GM18508 (cell line): ENCODE measurements around the gene SLC22A16.
"Not testable (repeated sequence)": the region's sequence is repeated elsewhere in the genome, so short reads cannot be mapped to it uniquely, and the experiment has no call there.

Experiments used
- ATAC-seq: cut with Tn5 transposase; IDR thresholded peaks from one replicate; pipeline ENCODE4 v1.9.1; 2021; ENCODE audit warnings: moderate number of reproducible peaks; ENCODE audit not compliant: insufficient read depth, unreplicated experiment

Gene SLC22A16

DNA sequence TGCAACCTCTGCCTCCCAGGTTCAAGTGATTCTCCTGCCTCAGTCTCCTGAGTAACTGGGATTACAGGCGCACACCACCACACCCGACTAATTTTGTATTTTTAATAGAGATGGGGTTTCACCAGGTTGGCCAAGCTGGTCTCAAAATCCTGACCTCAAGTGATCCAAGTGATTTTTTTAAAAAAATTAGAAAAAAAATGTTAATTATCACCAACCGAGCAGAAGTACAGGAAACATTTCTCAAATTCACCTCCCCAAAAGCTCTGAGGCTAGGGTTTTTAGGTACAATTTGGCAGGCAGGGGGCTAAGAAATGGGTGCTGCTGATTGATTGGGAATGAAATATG is 14.9 kb upstream of the SLC22A16 start:
- no peak for ATAC-seq

DNA sequence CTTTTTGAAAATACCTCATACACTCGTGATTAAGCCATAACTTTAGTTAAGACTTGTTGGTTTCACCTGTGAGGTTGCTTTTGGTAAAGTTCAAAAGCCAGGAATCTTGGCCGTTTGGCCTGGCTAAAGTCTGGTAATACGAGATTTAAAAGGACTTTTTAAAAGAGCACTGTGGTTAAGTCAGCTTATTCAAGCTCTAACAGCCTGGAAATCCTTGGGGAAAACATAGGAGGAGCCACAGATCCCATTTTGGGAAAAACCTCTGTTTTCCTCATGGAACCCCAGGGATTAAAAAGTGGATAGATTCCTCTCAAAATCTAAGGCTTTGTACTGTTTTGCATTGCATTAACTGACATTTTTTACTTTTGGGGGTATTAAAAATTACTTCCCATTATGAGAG is 13.7 kb upstream of the SLC22A16 start:
- no peak for ATAC-seq

DNA sequence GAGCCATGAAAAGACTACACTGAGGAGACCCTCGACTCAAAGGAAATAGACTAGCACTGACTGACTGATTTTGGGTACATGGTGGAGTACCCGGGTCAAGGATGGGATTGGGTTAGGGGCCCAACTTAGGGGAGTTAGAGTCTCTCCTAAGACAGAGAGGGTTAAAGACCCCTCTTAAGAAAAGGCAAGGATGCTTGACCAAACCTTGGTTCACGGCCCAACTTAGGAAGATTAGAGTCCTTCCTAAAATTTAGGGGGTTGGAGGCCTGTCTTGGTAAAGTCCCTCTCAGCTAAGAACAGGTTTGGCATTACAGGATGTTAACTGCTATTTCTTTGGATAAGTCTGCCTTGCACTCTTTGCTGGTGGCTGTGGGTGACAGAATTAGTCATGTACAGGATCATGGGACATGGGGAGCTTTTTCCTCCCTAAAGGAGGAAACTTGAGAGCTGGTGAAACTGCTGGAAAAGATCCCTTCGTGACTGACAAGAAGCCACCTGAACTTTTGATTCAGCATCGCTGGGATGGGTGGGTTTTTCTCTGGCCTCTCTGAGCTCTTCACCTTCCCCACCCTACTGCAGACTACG is 12.3 kb upstream of the SLC22A16 start:
- no peak for ATAC-seq

DNA sequence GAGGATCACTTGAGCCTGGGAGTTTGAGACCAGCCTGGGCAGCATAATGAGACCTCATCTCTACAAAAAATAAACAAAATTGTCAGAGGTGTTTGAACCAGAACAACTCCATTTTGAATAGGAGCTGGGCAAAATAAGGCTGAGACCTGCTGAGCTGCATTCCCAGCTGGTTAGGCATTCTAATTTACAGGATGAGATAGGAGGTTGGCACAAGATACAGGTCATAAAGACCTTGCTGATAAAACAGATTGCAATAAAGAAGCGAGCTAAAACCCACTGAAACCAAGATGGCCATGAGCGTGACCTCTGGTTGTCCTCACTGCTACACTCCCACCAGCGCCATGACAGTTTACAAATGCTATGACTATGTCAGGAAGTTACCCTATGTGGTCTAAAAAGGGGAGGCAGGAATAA is 11.6 kb upstream of the SLC22A16 start:
- ATAC-seq = not testable (repeated sequence)

DNA sequence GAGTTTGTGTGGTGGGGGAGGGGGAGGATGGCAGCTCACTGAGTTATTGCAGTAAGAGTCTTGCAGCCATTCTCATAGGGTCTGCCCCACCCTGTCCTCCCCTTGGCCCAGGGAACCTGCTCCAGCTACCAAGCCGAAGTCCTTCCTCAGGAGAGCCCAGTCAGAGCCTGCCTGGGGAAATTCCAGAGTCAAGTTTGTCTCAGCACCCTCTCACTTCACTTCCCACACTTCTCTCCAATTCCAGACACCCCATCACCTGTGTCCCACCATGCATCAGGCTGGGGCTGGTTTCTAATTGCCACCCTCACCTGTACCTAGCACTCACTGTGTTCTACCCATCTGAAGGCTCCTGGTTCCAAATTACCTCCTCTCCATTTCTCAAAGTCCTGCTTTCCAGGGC is 10.3 kb upstream of the SLC22A16 start:
- no peak for ATAC-seq

DNA sequence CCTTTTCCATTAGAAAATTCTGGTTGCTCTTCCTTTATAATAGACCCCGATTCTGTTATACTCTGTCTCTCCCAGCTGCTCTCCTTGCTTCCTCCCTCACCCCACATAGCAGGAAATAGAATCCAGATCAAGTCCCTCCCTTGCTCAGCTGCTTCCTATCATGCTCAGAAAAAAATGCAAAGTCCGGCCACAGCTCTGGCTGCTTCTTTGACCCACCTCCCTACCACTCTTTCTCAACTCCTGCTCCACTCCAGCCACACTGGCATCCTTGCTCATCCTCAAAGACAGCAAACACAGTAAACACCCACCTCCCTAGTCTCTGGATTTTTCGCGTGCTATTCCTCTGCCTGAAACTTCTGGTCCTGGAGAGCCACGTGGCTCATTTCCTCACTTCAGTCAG is 9.1 kb upstream of the SLC22A16 start:
- no peak for ATAC-seq

DNA sequence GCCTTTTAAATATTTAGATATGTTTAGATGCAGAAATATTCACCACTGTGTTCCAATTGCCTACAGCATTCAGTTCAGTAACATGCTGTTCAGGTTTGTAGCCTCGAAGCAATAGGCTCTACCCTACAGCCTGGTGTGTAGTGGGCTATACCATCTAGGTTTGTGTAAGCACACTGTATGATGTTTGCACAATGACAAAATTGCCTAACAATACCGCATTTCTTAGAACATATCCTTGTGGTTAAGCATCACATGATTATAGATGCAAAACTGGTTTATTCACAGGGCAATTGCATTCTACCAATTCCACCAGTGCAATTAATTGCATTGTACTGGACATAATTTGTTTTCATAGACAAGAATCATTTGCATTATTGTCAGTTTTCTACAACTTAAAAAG is 7.9 kb upstream of the SLC22A16 start:
- no peak for ATAC-seq

DNA sequence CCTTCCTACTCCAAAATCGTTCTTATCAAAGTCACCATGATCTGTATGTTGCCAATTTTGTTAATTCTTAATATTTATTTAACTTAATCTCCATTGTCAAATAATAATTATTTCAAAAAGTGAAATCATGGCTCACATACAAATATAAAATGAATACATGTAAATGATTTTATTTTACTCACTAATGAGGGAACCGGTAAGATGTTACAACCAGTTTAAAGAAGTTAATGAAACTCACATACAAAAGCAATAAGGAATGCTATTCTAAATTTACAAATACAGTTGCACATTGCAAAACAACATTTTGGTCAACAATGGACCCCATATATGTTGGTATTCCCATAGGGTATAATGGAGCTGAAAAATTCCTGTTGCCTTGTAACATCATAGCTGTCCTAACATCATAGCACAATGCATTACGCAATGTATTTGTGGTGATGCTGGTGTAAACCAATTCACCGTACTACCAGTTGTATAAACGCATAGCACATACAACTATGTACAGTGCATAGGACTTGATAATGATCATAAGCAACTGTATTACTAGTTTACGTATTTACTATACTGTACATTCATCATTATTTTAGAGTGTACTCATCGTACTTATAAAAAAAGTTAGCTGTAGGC is 6.5 kb upstream of the SLC22A16 start:
- no peak for ATAC-seq

DNA sequence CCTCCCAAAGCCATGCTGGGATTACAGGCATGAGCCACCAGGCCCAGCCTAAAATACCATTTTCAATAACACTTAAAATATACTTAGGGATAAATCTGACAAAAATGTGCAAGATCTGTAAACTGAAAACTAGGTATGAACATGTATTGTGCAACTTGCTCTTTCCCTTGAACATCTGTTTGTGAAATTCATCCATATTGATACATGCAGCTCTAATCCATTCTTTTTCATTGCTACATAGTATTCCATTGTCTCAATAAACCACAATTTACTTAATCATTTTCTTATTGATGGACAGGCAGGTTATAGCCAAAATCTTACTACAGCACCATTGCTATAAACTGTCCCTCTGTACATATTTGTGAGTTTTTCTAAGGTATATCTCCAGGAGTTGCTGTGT is 4.7 kb upstream of the SLC22A16 start:
- no peak for ATAC-seq

DNA sequence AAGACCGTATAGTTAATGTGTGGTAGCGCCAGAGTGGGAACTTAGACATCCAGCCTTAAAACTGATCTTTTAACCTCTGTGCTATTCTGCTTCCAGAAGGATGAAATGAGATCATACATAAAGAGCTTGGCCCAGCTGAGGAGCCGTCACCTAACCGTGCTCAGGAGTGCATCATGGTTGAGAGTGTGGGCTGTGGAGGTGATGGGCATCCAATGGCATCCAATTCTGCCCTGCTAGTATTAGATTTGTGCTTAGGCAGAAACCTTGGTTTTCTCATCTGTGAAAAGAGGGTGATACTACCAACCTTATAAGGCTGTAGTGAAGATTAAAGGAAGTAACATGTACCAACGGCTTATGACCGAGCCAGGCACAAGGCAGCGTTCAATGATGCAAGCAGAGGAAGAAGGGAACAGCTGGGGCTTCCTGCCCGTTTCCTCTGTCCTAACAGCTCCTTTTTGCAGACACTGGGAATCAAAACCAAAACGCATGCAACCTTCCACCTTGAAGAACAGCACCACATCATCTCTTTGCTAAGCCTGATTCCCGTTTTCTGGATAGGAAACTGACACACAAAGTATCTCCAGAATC is 1.3 kb downstream of the SLC22A16 start:
- no peak for ATAC-seq

DNA sequence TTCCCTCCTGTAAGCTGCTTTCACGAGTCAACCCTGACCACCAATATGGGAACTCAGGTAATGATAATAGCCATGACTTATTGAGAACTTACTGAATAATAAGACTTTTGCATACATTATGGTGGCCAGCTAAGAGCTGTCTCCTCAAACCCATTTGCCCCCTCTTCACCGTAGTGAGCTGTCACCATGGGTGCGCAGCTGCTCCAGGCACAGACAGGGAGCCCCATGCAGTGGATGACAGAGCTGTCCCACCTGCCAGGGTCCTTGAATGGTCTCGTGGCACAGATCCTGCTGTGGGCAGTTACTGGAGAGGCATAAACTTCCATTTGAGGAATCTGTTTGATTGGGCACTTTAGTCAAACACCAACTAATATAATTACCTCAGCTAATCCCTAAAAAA is 1.9 kb downstream of the SLC22A16 start:
- ATAC-seq = no peak

DNA sequence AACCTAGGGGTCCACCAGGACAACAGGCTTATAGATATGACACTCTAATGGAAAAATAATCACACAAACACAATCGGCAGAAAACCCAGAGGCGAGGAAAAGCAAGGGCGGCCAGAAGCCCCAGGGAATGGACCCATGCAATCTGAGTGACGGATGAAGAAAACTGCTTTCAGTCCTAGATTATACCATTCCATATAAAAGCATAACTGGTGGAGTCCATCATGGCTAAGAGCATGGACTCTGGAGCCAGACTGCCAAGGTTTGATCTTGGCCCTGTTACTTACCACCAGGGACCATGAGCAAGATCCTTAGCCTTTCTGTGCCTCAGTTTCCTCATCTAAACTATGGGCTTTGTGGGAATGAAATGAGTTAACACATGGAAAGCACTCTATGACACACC is 3.7 kb downstream of the SLC22A16 start:
- no peak for ATAC-seq

DNA sequence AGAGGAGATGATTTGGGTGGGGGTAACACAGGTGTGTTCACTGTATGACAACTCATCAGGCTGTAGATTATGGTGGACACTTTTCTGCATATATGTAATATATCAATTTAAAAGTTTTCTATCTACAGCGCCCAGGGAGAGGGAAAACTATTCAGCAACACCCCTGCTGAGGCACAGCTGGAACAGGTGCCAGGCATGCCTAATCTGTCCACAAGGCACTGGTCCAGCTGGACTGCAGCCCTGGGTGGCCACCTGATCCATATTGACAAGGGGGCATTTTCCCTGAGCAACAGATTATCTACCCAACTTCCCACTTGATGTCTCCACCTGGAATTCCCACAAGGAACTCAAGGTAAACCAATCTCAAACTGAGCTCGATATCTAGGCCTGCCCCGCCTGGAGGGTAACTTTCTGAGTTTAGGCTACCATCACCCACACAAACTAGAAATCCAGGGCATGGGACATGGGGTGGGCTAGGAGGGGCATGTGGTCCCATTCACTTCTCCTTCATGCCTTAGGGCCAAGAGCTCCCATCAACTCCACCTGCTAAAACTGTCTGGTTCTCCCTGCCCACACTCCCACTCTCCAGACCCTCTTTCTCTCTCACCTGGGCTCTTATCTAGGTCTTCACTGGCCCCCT is 4.6 kb downstream of the SLC22A16 start:
- ATAC-seq = no peak

DNA sequence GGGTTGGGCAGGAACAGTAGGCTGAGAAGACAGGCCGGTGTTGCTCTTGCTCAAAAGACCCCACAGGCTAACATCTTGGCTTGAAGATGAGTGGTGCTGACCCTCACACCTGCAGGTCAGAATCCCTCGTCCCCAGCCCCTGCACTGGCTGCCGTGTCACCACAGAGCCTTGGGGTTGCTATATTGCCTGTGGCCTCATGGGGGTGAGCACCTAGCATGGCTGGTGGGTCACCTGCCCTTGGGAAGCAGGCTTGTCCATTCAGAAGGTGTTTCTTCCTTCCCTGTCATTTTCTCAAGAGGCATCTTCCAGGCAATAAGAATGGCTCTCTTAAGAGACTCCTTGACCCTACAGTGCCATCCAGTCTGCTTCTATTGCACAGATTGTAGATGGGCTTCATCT is 7.7 kb downstream of the SLC22A16 start:
- no peak for ATAC-seq

DNA sequence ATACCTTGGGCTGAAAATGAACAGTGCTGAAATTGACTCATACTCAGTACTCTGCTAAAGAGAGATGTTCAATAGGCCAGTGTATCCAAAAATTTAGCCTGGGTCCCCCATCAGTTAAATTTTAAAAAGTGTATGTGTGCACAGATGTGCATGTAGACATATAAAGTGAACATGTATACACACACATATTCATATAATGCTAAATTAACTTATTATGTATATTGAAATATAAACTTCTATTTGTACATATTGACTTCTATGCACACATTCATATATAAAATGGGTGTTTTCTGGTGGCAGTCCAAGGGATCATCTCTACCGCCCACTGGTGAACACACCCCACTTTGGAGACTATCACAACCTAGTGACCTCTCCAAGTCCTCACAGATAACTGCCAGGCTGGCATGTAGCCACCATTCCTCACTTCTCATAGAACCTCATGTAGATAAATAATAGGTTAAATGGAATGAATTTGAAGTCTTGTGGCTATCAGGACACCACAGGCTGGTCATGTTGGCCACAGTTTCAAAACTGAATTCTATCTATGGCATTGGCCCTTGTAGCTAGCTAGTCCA is 8.8 kb downstream of the SLC22A16 start:
- no peak for ATAC-seq

DNA sequence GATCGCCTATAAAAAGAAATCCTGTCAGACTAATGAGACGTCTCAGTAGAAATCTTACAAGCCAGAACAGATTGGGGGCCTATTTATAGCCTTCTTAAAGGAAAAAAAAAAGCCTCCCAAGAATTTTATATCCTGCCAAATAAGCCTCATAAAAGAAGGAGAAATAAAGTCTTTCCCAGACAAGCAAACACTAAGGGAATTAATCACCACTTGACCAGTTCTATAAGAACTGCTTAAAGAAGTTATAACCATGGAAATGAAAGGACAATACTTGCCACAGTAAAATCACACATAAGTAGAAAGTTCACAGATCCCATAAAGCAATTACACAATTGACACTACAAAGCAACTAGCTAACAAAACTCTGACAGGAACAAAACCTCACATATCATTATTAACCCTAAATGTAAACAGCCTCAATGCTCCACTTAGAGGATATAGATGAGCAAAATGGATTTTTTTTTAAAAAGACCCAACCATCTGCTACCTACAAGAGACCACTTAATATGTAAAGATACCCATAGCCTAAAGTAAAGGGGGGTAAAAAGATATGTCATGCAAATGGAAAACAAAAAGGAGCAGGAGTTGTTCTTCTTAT is 13.4 kb downstream of the SLC22A16 start:
- no peak for ATAC-seq

DNA sequence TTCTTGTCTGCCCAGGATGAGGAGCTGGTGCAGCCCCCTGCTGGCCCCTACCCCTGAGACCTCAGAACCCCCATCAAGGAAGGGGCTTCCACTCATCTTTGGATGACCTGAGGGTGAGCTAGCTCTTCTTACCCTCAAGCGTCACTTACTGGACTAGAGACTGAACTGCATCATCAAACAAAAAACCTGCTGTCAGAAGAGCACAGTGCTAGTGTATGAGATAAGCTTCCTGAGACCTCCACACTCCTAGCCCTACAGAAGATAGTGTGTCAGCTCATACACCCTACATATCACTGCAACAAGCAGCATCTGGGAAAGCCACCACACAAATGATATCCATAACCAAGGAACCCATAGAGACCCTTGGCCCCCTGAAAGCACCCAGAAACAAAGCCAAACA is 15.0 kb downstream of the SLC22A16 start:
- ATAC-seq = no peak

DNA sequence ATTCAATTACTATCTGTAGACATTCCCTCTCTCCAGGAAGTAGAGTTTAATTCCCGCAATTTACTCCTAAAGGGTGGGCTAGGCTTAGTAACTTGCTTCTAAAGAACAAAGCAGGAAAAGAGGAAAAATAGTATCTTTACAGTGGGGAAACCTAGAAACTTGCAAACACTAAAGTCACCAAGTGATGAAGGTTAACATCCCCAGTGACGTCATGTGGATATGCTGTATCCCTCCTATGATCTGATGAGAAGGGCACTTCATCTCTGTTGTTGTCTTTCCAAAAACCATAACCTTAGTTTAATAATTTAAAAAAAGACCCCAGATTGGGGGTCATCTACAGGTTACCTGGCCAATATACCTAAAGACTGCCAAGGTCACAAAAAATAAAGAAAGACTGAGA is 17.3 kb downstream of the SLC22A16 start:
- ATAC-seq = no peak

DNA sequence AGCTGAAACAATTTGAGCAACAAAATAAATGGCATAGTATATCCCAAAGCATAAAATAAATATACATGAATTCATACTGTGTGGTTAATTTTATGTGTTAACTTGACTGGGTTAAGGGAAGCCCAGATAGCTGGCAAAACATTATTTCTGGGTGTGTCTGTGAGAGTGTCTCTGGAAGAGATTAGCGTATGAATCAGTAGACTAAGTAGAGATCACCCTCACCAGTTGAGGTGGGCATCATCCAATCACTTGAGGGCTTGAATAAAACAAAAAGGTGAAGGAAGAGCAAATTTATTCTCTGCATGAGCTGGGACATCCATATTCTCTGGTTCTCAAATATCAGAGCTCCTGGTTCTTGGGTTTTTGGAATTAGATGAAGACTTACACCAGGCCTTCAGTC is 17.9 kb downstream of the SLC22A16 start:
- no peak for ATAC-seq

DNA sequence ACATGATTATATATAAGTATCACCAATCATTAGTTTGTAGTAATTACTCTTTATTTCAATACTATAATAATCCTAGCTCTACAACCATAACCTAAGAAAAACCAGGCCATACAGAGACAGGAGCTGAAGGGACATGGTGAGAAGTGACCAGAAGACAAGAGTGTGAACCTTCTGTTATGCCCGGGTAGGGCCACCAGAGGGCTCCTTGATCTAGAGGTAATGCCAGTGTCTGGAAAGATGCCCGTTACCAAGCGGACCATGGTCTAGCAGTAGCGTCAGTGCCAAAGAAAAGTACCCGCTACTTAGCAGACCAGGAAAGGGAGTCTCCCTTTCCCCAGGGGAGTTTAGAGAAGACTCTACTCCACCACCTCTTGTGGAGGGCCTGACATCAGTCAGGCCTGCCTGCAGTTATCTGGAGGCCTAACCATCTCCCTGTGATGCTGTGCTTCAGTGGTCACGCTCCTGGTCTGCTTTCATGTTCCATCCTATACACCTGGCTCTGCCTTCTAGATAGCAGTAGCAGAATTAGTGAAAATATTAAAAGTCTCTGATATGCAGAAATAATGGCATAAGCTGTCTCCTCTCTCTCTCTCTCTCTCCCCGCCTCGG is 18.7 kb downstream of the SLC22A16 start:
- ATAC-seq = not testable (repeated sequence)

DNA sequence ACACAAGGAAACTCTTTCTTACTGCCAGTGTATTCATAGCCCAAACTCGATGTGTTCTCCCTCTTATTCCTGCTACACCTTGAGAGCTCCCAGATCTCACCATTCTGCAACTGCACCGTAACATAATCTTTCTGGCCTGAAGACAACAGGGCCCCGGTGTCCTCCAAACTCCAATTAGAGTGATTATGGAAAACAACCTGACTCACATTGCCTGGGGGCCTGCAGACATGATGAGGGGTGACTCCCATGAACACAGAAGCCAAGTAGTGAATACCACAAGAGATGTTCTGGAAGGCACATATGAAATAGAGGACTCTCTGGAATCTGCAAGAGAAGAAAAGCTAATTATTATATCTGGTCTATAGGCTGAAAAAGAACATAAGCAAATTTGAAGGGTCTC is 19.7 kb downstream of the SLC22A16 start:
- ATAC-seq = no peak
